Measurements from ENCODE around the gene ALMS1.

DNA sequence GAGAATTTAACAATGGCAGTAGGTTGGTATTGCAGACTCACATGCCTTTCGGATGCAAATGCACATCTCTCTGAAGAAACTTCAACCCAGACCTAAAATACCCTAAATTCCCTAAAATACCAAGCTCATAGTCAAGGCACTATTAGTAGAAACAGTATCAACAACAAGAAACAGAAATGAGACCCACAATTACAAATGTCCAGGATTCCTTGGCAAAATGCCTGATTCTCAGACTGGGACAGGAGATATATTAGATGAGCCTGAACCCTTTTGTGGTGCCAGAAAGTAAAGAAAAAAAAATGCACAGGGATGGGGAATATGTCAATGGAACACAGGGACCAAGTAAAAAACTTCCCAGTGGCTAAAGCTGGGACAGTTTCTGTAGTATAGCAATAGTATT lies 179.3 kb downstream of the ALMS1 start:
- TF ChIP-seq, protein P1, sequence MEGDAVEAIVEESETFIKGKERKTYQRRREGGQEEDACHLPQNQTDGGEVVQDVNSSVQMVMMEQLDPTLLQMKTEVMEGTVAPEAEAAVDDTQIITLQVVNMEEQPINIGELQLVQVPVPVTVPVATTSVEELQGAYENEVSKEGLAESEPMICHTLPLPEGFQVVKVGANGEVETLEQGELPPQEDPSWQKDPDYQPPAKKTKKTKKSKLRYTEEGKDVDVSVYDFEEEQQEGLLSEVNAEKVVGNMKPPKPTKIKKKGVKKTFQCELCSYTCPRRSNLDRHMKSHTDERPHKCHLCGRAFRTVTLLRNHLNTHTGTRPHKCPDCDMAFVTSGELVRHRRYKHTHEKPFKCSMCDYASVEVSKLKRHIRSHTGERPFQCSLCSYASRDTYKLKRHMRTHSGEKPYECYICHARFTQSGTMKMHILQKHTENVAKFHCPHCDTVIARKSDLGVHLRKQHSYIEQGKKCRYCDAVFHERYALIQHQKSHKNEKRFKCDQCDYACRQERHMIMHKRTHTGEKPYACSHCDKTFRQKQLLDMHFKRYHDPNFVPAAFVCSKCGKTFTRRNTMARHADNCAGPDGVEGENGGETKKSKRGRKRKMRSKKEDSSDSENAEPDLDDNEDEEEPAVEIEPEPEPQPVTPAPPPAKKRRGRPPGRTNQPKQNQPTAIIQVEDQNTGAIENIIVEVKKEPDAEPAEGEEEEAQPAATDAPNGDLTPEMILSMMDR (IDR thresholded peaks at IDR 0.05): no peak
- no peak for TF ChIP-seq POLR2A (IDR thresholded peaks at IDR 0.05)
- no peak for TF ChIP-seq POLR2AphosphoS5 (IDR thresholded peaks at IDR 0.05)
